Measurements from ENCODE around the gene TLK2. TPM values are rescaled to one million over a fixed set of nuclear protein-coding genes. Genes with fewer than 3 reads are reported as not detected.

Gene TLK2
- total RNA-seq, 1 experiment from 2014 or later, result 42.9 TPM

DNA sequence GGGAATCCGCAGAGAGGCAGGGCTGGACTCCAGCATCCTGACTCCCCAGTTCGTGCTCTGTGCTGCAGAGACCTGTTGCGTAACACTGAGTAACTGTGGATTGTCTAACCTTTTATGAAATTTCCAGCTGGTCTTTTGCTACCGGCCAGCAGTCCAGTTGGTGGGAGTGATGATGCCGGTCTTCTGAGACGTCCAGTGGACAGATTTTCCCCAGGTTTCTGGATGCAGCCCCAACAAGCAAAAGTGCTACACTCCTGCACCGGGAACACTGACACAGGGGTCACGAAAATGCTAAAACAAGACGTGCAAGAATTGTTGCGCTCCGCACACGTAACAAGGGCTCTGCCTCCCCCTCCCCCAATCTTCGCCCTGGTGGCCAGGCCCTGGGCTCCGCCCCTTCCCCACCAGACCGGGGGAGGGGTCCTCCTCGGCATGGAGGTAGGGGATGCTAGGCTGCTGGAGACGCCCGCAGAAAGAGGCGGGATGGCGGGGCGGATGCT is 148.1 kb downstream of the TLK2 start:
- H3K9me3 Mint-ChIP-seq, result no peaks in the 10 kb centered on the region
- H3K27me3 Mint-ChIP-seq (ENCODE audit: low read depth), result peaks cover 7% of the 10 kb centered on the region; the same call in 1 of the 2 replicates
- no peak overlapping the region for H3K27ac Mint-ChIP-seq
- ChIA-PET POLR2A (interaction anchor here (1.0 kb wide), 1 partner anchor 68 kb away, joined by 5 read pairs; no protein-coding TSS in a partner anchor), CTCF (interaction anchor here (1.5 kb wide), 1 partner anchor 74 kb away, joined by 5 read pairs; no protein-coding TSS in a partner anchor)
- H3K36me3 Mint-ChIP-seq, result 0 out of 2 replicates have a peak, but pooled peaks cover 3% of the 10 kb centered on the region
- peak overlapping the region; percentile 80 for H3K4me3 Mint-ChIP-seq
- ATAC-seq (peak; percentile 73), DNase-seq (ENCODE audit: low spot score) (peak; percentile 84)
- peaks cover 36% of the 10 kb centered on the region for H3K4me1 Mint-ChIP-seq
- TF ChIP-seq ZNF232 (CRISPR knock-in tag; IDR thresholded peaks at IDR 0.05) (peak; percentile 41; the same call in 1 of the 2 replicates), SMAD3 (CRISPR knock-in tag; IDR thresholded peaks at IDR 0.05; ENCODE audit: borderline replicate concordance) (peak; percentile 39; the same call in 1 of the 2 replicates), SP1 (CRISPR knock-in tag; conservative IDR thresholded peaks at IDR 0.05) (peak; percentile 88), TEAD1 (CRISPR knock-in tag; IDR thresholded peaks at IDR 0.05) (no peak), ZNF138 (CRISPR knock-in tag; conservative IDR thresholded peaks at IDR 0.05) (0 out of 2 replicates have a peak, but pooled peaks have one; percentile 61), JUN (CRISPR knock-in tag; IDR thresholded peaks at IDR 0.05) (no peak)
- TF ChIP-seq, protein P1, sequence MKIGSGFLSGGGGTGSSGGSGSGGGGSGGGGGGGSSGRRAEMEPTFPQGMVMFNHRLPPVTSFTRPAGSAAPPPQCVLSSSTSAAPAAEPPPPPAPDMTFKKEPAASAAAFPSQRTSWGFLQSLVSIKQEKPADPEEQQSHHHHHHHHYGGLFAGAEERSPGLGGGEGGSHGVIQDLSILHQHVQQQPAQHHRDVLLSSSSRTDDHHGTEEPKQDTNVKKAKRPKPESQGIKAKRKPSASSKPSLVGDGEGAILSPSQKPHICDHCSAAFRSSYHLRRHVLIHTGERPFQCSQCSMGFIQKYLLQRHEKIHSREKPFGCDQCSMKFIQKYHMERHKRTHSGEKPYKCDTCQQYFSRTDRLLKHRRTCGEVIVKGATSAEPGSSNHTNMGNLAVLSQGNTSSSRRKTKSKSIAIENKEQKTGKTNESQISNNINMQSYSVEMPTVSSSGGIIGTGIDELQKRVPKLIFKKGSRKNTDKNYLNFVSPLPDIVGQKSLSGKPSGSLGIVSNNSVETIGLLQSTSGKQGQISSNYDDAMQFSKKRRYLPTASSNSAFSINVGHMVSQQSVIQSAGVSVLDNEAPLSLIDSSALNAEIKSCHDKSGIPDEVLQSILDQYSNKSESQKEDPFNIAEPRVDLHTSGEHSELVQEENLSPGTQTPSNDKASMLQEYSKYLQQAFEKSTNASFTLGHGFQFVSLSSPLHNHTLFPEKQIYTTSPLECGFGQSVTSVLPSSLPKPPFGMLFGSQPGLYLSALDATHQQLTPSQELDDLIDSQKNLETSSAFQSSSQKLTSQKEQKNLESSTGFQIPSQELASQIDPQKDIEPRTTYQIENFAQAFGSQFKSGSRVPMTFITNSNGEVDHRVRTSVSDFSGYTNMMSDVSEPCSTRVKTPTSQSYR (CRISPR knock-in tag; IDR thresholded peaks at IDR 0.05), result peak; percentile 96
- TF ChIP-seq, protein P2, sequence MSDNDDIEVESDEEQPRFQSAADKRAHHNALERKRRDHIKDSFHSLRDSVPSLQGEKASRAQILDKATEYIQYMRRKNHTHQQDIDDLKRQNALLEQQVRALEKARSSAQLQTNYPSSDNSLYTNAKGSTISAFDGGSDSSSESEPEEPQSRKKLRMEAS (CRISPR knock-in tag; IDR thresholded peaks at IDR 0.05), result peak; percentile 66
- TF ChIP-seq, protein P3, sequence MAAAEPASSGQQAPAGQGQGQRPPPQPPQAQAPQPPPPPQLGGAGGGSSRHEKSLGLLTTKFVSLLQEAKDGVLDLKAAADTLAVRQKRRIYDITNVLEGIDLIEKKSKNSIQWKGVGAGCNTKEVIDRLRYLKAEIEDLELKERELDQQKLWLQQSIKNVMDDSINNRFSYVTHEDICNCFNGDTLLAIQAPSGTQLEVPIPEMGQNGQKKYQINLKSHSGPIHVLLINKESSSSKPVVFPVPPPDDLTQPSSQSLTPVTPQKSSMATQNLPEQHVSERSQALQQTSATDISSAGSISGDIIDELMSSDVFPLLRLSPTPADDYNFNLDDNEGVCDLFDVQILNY (CRISPR knock-in tag; IDR thresholded peaks at IDR 0.05), result peak; percentile 36; the same call in 1 of the 2 replicates

GRCh38 chr17:62627219-62627903 is 148.7 kb downstream of the TLK2 start, which contains the start of gene MRC2:
TSS of gene MRC2 (plus strand) at chr17:62627670. CDS start at chr17:62627803, 133 bp downstream.
- Mint-ChIP-seq H3K9me3 (no peaks in the 10 kb centered on the region), H3K36me3 (0 out of 2 replicates have a peak, but pooled peaks cover 3% of the 10 kb centered on the region), H3K27ac (no peak within 1 kb of the TSS), H3K27me3 (ENCODE audit: low read depth) (peaks cover 7% of the 10 kb centered on the region; the same call in 1 of the 2 replicates), H3K4me1 (peaks cover 39% of the 10 kb centered on the region), H3K4me3 (peak within 1 kb of the TSS; percentile 89)
- peak; percentile 76 for DNase-seq (ENCODE audit: low spot score)
- peak; percentile 49 for ATAC-seq
- ChIA-PET CTCF (interaction anchor here (1.5 kb wide), 1 partner anchor 74 kb away, joined by 5 read pairs; no protein-coding TSS in a partner anchor), POLR2A (no interaction called here)
- TF ChIP-seq, protein P4, sequence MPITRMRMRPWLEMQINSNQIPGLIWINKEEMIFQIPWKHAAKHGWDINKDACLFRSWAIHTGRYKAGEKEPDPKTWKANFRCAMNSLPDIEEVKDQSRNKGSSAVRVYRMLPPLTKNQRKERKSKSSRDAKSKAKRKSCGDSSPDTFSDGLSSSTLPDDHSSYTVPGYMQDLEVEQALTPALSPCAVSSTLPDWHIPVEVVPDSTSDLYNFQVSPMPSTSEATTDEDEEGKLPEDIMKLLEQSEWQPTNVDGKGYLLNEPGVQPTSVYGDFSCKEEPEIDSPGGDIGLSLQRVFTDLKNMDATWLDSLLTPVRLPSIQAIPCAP (CRISPR knock-in tag; IDR thresholded peaks at IDR 0.05), result no peak
- TF ChIP-seq GTF2I (CRISPR knock-in tag; conservative IDR thresholded peaks at IDR 0.05), result no peak
- no peak for TF ChIP-seq TEAD4 (CRISPR knock-in tag; IDR thresholded peaks at IDR 0.05)
- TF ChIP-seq, protein P5, sequence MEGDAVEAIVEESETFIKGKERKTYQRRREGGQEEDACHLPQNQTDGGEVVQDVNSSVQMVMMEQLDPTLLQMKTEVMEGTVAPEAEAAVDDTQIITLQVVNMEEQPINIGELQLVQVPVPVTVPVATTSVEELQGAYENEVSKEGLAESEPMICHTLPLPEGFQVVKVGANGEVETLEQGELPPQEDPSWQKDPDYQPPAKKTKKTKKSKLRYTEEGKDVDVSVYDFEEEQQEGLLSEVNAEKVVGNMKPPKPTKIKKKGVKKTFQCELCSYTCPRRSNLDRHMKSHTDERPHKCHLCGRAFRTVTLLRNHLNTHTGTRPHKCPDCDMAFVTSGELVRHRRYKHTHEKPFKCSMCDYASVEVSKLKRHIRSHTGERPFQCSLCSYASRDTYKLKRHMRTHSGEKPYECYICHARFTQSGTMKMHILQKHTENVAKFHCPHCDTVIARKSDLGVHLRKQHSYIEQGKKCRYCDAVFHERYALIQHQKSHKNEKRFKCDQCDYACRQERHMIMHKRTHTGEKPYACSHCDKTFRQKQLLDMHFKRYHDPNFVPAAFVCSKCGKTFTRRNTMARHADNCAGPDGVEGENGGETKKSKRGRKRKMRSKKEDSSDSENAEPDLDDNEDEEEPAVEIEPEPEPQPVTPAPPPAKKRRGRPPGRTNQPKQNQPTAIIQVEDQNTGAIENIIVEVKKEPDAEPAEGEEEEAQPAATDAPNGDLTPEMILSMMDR (IDR thresholded peaks at IDR 0.05), result no peak
- TF ChIP-seq NR3C1 (CRISPR knock-in tag; conservative IDR thresholded peaks at IDR 0.05; ENCODE audit: low read depth), result no peak
- TF ChIP-seq ELF4 (CRISPR knock-in tag; IDR thresholded peaks at IDR 0.05; ENCODE audit: low read depth), result peak; percentile 70; the same call in 1 of the 2 replicates
- TF ChIP-seq, protein P2 (CRISPR knock-in tag; IDR thresholded peaks at IDR 0.05), result no peak; the same call in none of the 2 replicates
- no peak for TF ChIP-seq SMAD3 (CRISPR knock-in tag; IDR thresholded peaks at IDR 0.05; ENCODE audit: borderline replicate concordance)
- 0 out of 2 replicates have a peak, but pooled peaks have one; percentile 24 for TF ChIP-seq TEAD1 (CRISPR knock-in tag; IDR thresholded peaks at IDR 0.05)
- TF ChIP-seq PRRX2 (CRISPR knock-in tag; IDR thresholded peaks at IDR 0.05), result no peak
- TF ChIP-seq ZNF423 (CRISPR knock-in tag; IDR thresholded peaks at IDR 0.05), result no peak
- TF ChIP-seq FOXP1 (CRISPR knock-in tag; IDR thresholded peaks at IDR 0.05; ENCODE audit: borderline replicate concordance), result no peak
- no peak for TF ChIP-seq SOX15 (CRISPR knock-in tag; IDR thresholded peaks at IDR 0.05)
- TF ChIP-seq ZNF317 (CRISPR knock-in tag; IDR thresholded peaks at IDR 0.05; ENCODE audit: borderline replicate concordance, low read depth), result 0 out of 2 replicates have a peak, but pooled peaks have one; percentile 5
- TF ChIP-seq ZNF671 (CRISPR knock-in tag; IDR thresholded peaks at IDR 0.05), result no peak
- TF ChIP-seq ZBTB21 (CRISPR knock-in tag; IDR thresholded peaks at IDR 0.05; ENCODE audit: borderline replicate concordance), result 0 out of 2 replicates have a peak, but pooled peaks have one; percentile 20
- TF ChIP-seq MLX (CRISPR knock-in tag; IDR thresholded peaks at IDR 0.05), result no peak
- no peak for TF ChIP-seq JAZF1 (CRISPR knock-in tag; IDR thresholded peaks at IDR 0.05)
- no peak for TF ChIP-seq RELA (CRISPR knock-in tag; IDR thresholded peaks at IDR 0.05; ENCODE audit: borderline replicate concordance)
- TF ChIP-seq CREM (CRISPR knock-in tag; IDR thresholded peaks at IDR 0.05), result peak; percentile 55; the same call in 1 of the 2 replicates
- peak; percentile 12; the same call in 1 of the 2 replicates for TF ChIP-seq ZNF232 (CRISPR knock-in tag; IDR thresholded peaks at IDR 0.05)
